AG09309 (cell line): ENCODE measurements around the gene CKB.

Source experiments
- DNase-seq: peaks from one replicate; pipeline ENCODE4 v3.0.0-alpha.2; 2010; ENCODE audit warnings: low read depth
- H3K4me3 ChIP-seq: 2 replicates; pipeline ENCODE4 v1.5.1; 2011; ENCODE audit warnings: mild to moderate bottlenecking, low read depth, low read length, moderate library complexity; ENCODE audit not compliant: control insufficient read depth
- TF ChIP-seq, protein P1 (sequence below): IDR thresholded peaks from 2 replicates; pipeline ENCODE4 v1.5.1; 2011; ENCODE audit warnings: mild to moderate bottlenecking, low read depth, low read length, inconsistent platforms; ENCODE audit not compliant: insufficient read depth, control insufficient read depth; ENCODE audit errors: missing control alignments

CKB gene

DNA sequence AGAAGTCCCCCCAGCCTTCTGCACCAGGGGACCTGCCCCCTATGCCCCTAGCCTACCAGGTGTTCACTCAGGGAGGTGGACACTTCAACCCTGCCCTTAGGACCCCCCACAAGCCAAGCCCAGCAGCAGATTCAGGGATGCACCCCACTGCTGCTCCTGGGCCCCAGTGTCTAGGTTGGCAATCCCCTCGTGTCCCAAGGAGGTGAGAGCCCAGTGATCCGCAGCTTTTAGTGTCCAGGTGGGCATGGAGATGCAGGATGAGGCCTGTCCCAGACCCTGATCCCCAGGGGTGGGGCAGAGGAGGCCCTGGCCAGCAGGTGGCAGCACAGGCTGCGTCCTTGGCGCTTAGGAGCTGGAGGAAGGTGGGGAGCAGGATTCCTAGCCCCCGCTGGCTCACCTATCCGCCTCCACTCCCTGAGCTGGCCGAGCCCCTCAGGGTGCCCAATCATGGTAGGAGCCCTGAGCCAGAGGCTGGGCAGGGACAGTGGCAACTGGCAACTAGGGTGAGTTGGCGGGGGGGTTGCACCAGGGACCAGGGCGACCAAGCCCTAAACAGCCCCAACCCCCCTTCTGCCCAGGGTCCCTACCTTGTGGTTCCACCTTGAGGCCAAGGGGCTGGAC, 4.1 kb downstream of the CKB start:
- no peak for DNase-seq
- TF ChIP-seq, protein P1, sequence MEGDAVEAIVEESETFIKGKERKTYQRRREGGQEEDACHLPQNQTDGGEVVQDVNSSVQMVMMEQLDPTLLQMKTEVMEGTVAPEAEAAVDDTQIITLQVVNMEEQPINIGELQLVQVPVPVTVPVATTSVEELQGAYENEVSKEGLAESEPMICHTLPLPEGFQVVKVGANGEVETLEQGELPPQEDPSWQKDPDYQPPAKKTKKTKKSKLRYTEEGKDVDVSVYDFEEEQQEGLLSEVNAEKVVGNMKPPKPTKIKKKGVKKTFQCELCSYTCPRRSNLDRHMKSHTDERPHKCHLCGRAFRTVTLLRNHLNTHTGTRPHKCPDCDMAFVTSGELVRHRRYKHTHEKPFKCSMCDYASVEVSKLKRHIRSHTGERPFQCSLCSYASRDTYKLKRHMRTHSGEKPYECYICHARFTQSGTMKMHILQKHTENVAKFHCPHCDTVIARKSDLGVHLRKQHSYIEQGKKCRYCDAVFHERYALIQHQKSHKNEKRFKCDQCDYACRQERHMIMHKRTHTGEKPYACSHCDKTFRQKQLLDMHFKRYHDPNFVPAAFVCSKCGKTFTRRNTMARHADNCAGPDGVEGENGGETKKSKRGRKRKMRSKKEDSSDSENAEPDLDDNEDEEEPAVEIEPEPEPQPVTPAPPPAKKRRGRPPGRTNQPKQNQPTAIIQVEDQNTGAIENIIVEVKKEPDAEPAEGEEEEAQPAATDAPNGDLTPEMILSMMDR: peak; percentile 95

DNA sequence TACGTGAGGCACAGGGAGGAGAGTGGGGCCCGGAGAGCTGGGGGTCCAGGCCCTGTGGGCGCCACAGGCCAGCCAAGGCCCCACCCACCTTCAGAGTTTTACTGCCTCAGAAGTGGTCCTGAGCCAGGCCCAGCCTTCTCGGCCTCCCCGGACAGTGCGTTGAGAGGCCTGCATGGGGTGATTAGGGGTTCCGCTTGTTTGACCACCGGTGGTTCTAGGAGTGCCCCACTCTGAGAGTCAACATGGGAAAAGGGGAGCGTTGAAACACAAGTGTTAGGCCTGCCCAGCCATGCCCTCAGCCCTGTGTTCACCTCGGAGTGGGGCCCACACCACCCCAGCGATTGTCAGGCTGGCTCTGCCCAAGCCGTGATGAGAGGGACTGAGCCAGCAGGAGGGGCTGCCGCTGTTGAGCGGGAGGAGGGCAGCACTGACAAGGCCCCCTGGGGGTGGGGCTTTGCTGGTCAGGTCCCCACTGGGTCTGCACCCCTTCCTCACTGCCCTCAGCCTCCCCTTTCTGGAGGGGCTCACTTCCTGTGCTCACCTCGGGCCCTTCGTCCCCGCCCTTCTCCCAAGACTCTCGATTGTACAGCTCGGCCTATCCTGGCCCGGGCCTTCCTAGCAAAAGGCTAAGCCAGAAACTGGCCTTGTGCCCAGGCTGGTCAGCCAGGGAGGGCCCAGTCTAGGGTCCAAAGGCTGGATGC, 4.8 kb downstream of the CKB start:
- DNase-seq: no peak
- TF ChIP-seq, protein P1: no peak
- H3K4me3 ChIP-seq: no peak overlapping the region

More for the DNA sequence above, 4.1 kb downstream of the CKB start:
- no peak overlapping the region for H3K4me3 ChIP-seq

DNA sequence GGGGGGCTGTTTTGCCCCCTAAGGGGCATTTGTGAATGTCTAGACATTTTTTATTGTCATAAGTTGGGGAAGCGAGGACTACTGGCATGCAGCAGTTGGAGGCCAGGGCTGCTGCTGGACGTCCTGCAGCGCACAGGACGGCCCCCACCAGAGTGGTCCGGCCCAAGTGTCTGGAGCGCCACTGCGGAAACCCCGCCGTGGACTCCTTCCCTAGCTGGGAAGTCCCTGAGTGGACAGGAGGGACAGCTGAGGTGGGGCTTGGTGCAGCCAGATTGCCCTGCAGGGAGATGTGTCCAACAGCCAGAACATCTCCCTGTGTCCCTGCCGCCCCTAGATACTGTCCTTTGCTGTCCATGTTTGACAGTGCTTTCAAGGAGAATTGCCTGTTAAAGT, 5.5 kb downstream of the CKB start:
- TF ChIP-seq, protein P1: no peak
- no peak for DNase-seq

DNA sequence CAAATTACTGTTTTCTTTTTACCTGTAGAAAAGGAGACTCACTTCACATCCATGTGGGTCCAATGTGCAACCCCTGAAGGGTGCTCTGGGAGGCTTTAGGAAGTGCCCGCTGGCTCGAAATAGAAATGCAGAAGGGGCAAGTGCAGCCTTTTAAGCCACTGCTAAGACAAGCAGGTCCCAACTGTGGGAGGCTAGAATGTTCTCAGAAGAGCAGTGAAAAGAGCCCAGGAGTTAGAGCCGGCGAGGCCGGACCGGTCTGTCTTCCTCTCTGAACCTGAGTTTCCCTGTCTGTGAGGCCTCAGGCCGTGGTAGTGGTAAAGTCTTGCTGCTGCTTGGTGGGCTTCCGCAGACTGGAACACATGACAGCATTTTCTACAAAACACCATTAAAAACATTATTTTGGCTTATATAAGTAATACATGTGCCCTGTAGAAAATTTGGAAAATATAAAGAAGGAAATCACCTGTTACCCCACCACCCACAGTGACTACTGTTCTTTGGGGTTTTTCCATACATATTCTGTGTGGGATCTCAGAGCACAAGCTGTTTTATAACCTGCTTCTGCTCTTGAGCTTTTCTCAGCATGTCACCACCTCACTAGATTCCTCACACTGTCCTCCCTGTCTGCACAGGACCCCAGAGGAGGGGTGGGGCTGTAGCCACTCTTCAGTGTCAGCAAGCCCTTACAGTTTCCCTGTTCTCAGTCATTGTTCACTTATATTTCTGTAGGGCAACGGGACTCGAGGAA, 6.0 kb downstream of the CKB start:
- H3K4me3 ChIP-seq: no peak overlapping the region
- no peak for DNase-seq
- TF ChIP-seq, protein P1: no peak

More for the DNA sequence above, 5.5 kb downstream of the CKB start:
- no peak overlapping the region for H3K4me3 ChIP-seq

DNA sequence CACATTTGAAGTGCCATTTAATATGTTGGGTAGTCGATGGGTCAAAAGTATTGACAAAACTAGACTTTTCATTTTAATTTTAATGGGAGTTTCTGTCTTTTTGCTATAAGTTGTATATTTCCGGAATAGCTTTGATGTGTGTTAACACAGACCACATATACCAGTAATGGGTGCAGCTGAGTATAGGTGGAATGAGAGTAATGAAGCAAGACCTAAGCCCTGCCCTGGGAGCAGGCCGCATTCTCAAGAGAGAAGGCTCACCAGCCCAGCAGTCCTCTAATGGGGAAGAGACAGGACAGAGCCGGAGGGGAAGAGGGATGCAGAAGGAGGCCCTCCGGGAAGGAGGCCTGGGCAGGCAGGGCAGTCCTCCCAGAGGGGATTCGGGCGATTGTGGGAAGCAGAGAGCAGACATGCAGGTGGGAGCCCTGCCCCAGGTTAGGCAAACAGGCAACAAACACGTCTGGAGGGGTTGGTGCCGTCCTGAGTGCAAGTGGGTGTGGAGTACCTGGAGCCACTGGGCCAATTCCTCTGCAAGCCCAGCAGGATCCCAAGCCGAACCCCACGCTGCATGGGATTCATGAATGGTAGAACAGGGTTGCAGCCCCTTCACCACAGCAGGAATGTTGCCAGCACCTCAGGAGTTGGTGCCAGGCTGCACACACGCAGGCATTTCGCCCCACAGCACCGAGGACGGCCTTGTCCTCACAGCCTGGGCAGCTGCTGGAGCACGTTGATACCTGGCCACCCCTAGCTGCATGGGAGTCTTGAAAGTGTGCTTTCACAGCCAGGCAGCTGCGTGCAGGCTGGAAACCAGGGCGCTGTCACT, 7.8 kb downstream of the CKB start:
- H3K4me3 ChIP-seq: no peak overlapping the region
- no peak for DNase-seq
- TF ChIP-seq, protein P1: no peak
